GM18505 (cell line): ENCODE measurements around the gene EHBP1L1.

Experiments used
- ATAC-seq: cut with Tn5 transposase; IDR thresholded peaks from one replicate; pipeline ENCODE4 v1.9.1; 2021; ENCODE audit not compliant: unreplicated experiment
- POLR2A ChIP-seq: IDR thresholded peaks from 4 replicates; pipeline ENCODE4 v1.6.1; 2011; ENCODE audit warnings: borderline replicate concordance; ENCODE audit not compliant: insufficient read depth, insufficient read length; ENCODE audit errors: extremely low read depth

The EHBP1L1 gene

DNA sequence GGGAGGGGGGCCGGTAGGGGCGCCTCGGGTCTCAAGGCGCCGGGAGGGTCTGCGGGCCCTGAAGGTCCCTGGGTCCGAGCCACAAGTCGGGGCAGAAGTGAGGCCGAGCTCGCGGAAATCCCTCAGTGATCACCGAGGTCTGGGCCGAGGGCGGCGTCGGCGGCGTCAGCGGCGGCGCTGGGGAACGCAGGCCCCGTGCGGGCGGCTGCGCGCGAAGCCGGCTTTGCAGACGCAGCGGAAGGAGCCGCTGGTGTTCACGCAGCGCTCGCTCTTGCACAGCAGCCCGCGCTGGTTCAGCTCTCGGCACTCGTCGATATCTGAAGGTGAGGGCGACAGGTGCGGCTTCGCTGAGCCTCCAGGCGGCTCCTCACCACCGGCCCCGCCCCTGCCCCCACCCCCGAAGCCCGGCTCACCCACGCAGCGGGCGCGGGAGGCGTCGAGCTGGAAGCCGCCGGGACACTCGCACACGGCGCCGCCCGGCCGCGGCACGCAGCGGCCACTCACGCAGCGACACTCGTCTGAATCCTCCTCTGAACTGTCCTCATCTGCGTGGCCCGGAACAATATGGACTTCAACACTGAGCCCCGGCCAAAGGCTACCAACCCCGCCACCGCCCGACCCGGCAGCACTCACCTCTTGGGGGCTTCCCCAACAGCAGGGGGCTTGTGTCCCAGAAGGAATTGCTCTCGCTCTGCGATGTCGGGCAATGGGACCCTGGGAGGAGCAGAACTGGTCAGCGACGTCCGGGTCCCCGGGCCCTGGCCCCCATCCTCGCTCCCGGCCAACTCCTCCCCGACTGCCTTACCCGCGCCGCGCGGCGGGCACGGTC, 36.7 kb upstream of the EHBP1L1 start:
- ATAC-seq = no peak
- TF ChIP-seq POLR2A = no peak

DNA sequence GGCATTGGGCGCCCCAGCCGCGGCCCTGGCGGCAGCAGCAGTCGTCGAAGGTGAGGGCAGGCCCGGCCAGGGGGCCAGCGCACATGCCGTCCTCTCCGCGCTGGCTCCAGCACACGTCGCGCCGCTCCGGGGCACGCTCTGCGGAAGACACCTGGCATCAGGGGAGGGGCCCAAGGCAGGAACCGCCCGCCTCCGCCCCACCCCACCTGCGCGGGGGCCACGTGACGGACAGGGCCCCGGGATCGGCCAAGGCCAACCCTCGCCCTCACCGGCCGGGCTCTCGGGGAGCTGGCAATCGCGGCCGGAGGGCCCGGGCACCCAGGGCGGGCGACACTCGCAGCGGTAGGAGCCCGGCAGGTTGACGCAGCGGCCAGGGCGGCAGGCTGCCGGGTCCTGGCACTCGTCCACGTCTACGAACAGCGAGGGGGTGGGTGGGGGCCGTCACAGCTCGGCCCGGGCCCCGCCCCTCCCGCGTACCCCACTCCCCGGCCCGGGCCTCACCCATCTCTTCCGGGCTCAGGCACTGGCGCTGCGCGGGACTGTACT, 36.0 kb upstream of the EHBP1L1 start:
- TF ChIP-seq POLR2A = no peak
- ATAC-seq = peak; percentile 41

DNA sequence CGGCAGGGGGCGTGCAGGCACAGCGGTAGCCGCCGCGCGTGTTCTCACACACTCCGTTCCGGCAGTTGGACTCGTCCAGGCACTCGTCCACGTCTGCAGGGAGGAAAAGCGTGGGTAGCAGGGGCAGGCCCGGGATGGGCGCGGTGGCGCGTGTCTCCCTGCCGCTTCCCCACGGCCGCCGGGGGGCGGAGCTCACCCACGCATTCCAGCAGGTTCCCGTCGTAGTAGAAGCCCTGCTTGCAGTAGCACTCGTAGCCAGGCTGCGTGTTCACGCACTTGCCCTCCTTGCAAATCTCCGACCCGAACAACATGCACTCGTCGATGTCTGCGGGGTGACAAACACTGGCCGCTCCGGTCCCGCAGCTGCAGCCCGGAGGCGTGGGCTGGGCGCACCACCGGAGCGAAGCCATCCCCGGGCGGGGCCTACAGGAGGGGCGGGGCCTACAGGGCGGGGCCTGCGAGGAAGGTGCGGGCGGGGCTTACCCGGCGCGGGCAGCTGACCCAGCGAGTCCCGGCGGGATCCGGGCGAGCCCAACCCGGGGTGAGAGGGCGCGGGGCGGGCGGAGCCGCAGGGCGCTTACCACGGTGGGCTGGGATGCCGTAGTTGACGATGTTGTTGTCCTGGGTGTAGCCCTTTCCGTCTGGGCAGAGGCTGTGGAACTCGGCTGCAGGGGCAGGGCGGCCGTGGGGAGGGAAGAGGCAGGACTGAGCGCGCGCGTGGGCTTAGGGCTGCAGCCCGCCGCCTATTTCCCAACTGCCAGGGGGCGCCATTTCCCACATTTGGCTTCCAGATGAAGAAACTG, 35.4 kb upstream of the EHBP1L1 start:
- TF ChIP-seq POLR2A = peak; percentile 46
- ATAC-seq = peak; percentile 69

GRCh38 chr11:65541093-65541982, 34.5 kb upstream of the EHBP1L1 start:
- TF ChIP-seq POLR2A = no peak
- ATAC-seq = no peak

DNA sequence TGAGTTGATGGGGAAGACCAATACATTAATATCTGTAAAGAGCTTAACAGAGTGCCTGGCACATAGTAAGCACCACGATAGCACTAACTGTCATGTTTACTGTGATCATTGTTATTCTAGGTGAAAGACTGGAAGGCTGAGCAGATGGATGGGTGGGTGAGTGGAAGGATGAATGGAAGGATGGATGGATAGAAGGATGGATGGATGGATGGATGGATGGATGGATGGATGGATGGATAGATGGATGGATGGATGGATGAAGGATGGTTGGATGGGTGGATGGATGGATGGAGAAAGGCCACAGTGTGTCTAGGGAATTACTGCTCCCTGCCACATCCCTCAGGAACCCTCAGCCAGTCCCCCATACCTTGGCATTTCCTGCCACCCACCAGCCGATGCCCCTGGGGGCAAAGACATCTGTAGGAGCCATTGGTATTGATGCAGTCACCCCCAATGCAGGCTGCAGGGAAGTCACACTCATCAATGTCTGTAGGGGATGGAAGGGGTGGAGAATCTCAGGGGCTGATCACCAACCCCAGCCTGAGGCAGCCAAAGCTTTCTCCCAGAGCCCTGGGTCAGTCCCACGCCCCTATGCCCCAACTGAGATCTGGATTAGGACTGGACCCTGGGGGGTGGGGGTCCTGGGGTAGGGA, 33.0 kb upstream of the EHBP1L1 start:
- no peak for TF ChIP-seq POLR2A
- ATAC-seq = no peak

DNA sequence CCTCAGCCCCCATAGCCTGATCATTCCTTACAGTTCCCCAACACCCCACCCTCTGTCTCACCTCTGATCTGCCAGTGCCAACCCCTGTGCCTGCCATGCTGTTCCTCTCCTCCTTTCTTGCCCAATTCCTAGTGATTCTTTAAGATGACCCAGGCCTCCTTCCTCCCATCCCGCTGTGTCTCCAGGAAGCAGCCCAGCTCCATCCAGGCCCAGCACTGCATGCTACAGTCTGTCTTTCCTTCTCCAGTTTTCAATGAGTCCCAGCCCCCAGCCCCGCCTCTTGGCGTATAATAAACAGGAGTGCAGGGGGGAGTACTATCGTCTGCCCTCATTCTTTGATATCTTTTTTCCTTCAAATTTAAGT, 30.0 kb upstream of the EHBP1L1 start:
- no peak for TF ChIP-seq POLR2A
- no peak for ATAC-seq

- no peak for TF ChIP-seq POLR2A
- peak; percentile 70 for ATAC-seq
These were observed 29.5 kb upstream of the EHBP1L1 start for GRCh38 chr11:65546217-65546958.

GRCh38 chr11:65547446-65548125, 28.3 kb upstream of the EHBP1L1 start:
- no peak for ATAC-seq
- TF ChIP-seq POLR2A = no peak

GRCh38 chr11:65548395-65548794, 27.5 kb upstream of the EHBP1L1 start:
- TF ChIP-seq POLR2A = no peak
- no peak for ATAC-seq

GRCh38 chr11:65549096-65549495, 26.8 kb upstream of the EHBP1L1 start:
- ATAC-seq = no peak
- TF ChIP-seq POLR2A = no peak

DNA sequence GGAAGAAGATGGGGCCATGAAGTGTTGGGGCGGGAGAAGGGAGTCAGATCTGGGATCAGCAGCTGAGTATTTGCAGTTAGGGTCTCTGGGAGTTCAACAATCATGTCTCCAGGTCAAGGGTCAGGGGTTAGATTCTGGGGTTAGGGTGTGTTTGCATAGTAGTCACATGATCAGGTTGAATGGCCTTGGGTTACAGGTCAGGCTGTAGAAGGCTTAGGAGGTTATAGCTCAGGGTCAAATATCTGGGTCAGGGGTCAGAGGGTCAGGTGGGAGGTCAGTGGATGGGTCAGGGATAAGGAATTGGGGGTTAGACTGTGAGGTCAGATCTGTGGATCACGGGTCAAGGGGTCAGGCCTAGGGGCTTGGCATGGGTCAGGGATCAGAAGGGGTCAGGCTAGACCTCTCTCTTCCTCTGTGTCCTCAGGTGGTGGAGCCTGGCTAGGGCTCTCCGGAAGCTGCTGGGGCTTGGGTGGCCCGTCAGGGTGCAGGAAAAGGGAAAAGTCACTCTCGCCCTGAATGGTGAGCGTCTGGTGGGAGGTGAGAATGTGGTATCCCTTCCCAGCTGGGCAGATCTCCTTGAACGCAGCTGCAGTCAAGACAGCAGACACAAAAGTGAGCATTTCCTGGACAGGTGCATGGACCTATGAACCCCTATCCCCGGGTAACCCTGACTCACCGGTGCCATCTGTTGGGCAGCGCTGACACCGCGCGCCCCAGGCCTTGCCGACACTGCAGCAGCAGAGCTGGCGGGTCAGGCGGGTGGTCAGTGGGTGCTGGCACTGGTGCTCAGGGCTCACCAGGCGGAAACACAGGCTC, 24.1 kb upstream of the EHBP1L1 start:
- no peak for TF ChIP-seq POLR2A
- ATAC-seq = no peak

DNA sequence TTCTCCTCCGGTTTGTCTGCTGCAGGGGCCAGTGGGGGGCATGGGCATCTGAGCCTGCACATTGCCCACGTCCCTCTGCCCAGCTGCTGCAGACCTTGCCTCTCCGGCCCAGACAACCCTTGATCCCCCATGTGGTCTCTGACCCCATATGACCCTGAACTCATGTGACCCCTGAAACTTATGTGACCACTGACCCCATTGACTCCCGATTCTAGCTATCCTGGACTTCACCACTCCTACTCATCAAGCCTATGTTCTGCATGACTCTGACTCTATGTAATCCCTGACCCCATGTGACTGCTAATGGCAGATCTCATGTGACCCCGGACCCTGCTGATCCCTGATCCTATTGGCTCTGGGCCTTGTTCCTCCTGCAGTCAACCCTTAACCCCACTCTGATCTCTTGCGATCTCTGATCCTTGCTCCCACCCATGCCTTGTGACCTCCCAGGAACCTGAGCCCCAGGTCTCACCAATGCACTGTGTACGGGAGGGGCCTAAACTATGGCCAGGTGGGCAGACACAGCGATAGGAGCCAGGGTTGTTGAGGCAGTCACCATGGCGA, 23.4 kb upstream of the EHBP1L1 start:
- ATAC-seq = no peak
- no peak for TF ChIP-seq POLR2A
